Thyroid gland (tissue), 4 donors: ENCODE data around the gene SEZ6L.

Experiments used
- CTCF ChIP-seq, 6 experiments: fragments of 200-600 bp in 3 of 6; fragments of 450-650 bp in 3 of 6; sonication (generic) in 3 of 6; IDR thresholded peaks; one replicate each; pipeline ENCODE4 v1.5.1; 2016 to 2019; ENCODE audit warnings: antibody characterized with exemption in 6 of 6, mild to moderate bottlenecking in 2 of 6, inconsistent platforms in 1 of 6, moderate library complexity in 1 of 6
- POLR2A ChIP-seq, 2 donors: fragments of 450-650 bp; IDR thresholded peaks; one replicate each; pipeline ENCODE4 v1.6.1; 2017; ENCODE audit warnings: antibody characterized with exemption in 2 of 2, mild to moderate bottlenecking in 2 of 2, moderate library complexity in 1 of 2

GRCh38 chr22:26334232-26334631 is 165.0 kb downstream of the SEZ6L start:
- TF ChIP-seq CTCF (IDR thresholded peaks at IDR 0.05) (no peak), POLR2A (IDR thresholded peaks at IDR 0.05) (no peak)
